ENCODE measurements around the gene ZDHHC1.

Gene ZDHHC1

GRCh38 chr16:67438824-67439393, 22.6 kb upstream of the ZDHHC1 start:
- H3K4me3 ChIP-seq (ENCODE audit: control insufficient read depth, low read depth, low read length), result no peak overlapping the region
- TF ChIP-seq CTCF (IDR thresholded peaks at IDR 0.05; ENCODE audit: control insufficient read depth, insufficient read depth, low read depth, low read length, missing control alignments), result no peak
- no peak for DNase-seq (ENCODE audit: low read depth)

GRCh38 chr16:67438098-67438791, 22.0 kb upstream of the ZDHHC1 start:
- H3K4me3 ChIP-seq (ENCODE audit: control insufficient read depth, low read depth, low read length), result no peak overlapping the region
- no peak for DNase-seq (ENCODE audit: low read depth)
- no peak for TF ChIP-seq CTCF (IDR thresholded peaks at IDR 0.05; ENCODE audit: control insufficient read depth, insufficient read depth, low read depth, low read length, missing control alignments)

- TF ChIP-seq CTCF (IDR thresholded peaks at IDR 0.05; ENCODE audit: control insufficient read depth, insufficient read depth, low read depth, low read length, missing control alignments), result no peak
- DNase-seq (ENCODE audit: low read depth), result no peak
- no peak overlapping the region for H3K4me3 ChIP-seq (ENCODE audit: control insufficient read depth, low read depth, low read length)
Observed at GRCh38 chr16:67437513-67437912, 21.2 kb upstream of the ZDHHC1 start.

- DNase-seq (ENCODE audit: low read depth), result no peak
- TF ChIP-seq CTCF (IDR thresholded peaks at IDR 0.05; ENCODE audit: control insufficient read depth, insufficient read depth, low read depth, low read length, missing control alignments), result no peak
- no peak overlapping the region for H3K4me3 ChIP-seq (ENCODE audit: control insufficient read depth, low read depth, low read length)
Observed at GRCh38 chr16:67436640-67437193, 20.4 kb upstream of the ZDHHC1 start.

- DNase-seq (ENCODE audit: low read depth), result no peak
- H3K4me3 ChIP-seq (ENCODE audit: control insufficient read depth, low read depth, low read length), result no peak overlapping the region
- TF ChIP-seq CTCF (IDR thresholded peaks at IDR 0.05; ENCODE audit: control insufficient read depth, insufficient read depth, low read depth, low read length, missing control alignments), result no peak
Observed at GRCh38 chr16:67435758-67436164, 19.5 kb upstream of the ZDHHC1 start.

GRCh38 chr16:67433131-67433719, 16.9 kb upstream of the ZDHHC1 start:
- no peak for TF ChIP-seq CTCF (IDR thresholded peaks at IDR 0.05; ENCODE audit: control insufficient read depth, insufficient read depth, low read depth, low read length, missing control alignments)
- H3K4me3 ChIP-seq (ENCODE audit: control insufficient read depth, low read depth, low read length), result no peak overlapping the region
- no peak for DNase-seq (ENCODE audit: low read depth)

Data from AG09309 (cell line).